Kidney (tissue), 14 donors: Measurements from ENCODE around the gene FAM227B. TPM values are rescaled to one million over a fixed set of nuclear protein-coding genes. Genes with fewer than 3 reads are reported as not detected.

Source experiments
- DNase-seq, 5 donors: peaks; one replicate each; pipeline ENCODE4 v3.0.0-alpha.2; 2013 to 2020
- FAIRE-seq: peaks from 2 replicates; lab custom pipeline; 2012; peaks lifted over from hg19 to GRCh38; lab: Jason Lieb, UNC
- H3K27ac ChIP-seq, 2 donors: one replicate each; pipeline ENCODE4 v1.7.0; 2013; ENCODE audit warnings: low read depth in 2 of 2, low read length in 2 of 2, inconsistent platforms in 1 of 2
- H3K27me3 ChIP-seq: one replicate; pipeline ENCODE4 v1.7.1; 2013; ENCODE audit warnings: low read length, inconsistent platforms; ENCODE audit not compliant: control insufficient read depth, insufficient read depth
- H3K36me3 ChIP-seq, 3 donors: one replicate each; pipeline versions ENCODE4 v1.7.0 to v1.7.1; 2013; ENCODE audit warnings: low read length in 3 of 3, control low read depth in 1 of 3, inconsistent platforms in 1 of 3; ENCODE audit not compliant: insufficient read depth in 3 of 3, control insufficient read depth in 2 of 3
- H3K4me1 ChIP-seq, 3 donors: one replicate each; pipeline versions ENCODE4 v1.7.0 to v1.7.1; 2013; ENCODE audit warnings: low read length in 3 of 3, inconsistent platforms in 1 of 3, low read depth in 1 of 3; ENCODE audit not compliant: control insufficient read depth in 2 of 3, insufficient read depth in 2 of 3
- H3K4me3 ChIP-seq, 3 donors: one replicate each; pipeline versions ENCODE4 v1.7.0 to v1.8.1; 2013; ENCODE audit warnings: low read length in 3 of 3, control low read depth in 1 of 3, inconsistent platforms in 1 of 3
- H3K9ac ChIP-seq, 3 donors: one replicate each; pipeline versions ENCODE4 v1.7.0 to v1.7.1; 2013; ENCODE audit warnings: low read length in 3 of 3, control low read depth in 1 of 3, inconsistent platforms in 1 of 3
- H3K9me3 ChIP-seq, 3 donors: one replicate each; pipeline versions ENCODE4 v1.7.0 to v1.7.1; 2013; ENCODE audit warnings: low read length in 3 of 3, control low read depth in 1 of 3, inconsistent platforms in 1 of 3; ENCODE audit not compliant: control insufficient read depth in 2 of 3, insufficient read depth in 1 of 3
- intact Hi-C: fragments of 100-400 bp; cut with DNase I; formaldehyde crosslinking; loops from one replicate; pipeline ENCODE4 v1.11.1; 2022
- polyA plus RNA-seq: library from polyadenylated mRNA; stranded (reverse); fragments of 350-450 nt; fragmentation: Illumina TruSeq; extraction: RNeasy Lipid Tissue Mini Kit (QIAGEN cat#74804); gene quantifications from one replicate; pipeline ENCODE4 v1.2.3, GENCODE V29; 2014; ENCODE audit warnings: low read depth, low replicate concordance; ENCODE audit not compliant: insufficient read depth
- total RNA-seq: library from RNA; stranded (reverse); fragmentation: NEBNext Ultra II Directional; extraction: Animal tissue kit (Norgen Biotek cat#: 25700); gene quantifications from one replicate; pipeline ENCODE4 v1.2.1, GENCODE V29; 2021
- TF ChIP-seq, protein P1 (sequence below): IDR thresholded peaks from 3 replicates; pipeline ENCODE4 v1.5.1; 2012; ENCODE audit warnings: mild to moderate bottlenecking, moderate library complexity, borderline replicate concordance; ENCODE audit not compliant: insufficient read depth; ENCODE audit errors: extremely low read depth
- donor health status: control.
- donor health status: control.
- donor health status: control.
- donor health status: control.
- donor health status: control.
- donor health status: DM: yes; HTN: yes; CAD: no.
- donor health status: Normal renal cell carcinoma (clear cell type).

The FAM227B gene
- total and polyA plus RNA-seq, 2 donors from 2014 or later = 11.7 to 12.2 TPM

DNA sequence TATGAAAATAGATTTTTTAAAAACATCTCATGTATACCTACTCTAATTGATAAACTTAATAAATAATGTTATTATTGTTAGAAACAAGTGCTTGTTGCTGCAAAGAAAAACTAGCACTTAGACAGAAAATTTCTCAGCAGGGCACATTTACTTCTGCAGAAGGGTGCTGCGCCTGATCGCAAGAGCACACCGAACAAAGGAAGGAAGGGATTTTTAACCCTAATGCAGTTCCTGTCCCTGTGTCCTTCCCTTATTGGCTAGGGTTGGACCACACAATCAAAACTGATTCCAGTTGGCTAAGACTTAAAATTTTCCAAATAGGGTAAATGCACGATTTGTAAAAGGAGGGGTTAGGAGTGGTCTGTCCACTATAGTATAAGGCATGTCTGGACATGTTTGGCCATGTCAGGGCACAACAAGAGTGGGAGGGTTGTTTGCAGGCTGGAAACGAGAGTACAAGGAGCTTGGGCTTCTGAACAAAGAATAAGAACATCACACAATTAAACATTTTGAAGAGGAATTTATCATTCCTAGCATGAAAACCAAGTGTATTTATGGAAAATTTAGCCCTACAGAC lies 4.9 kb upstream of the FAM227B start:
- H3K36me3 ChIP-seq = peaks cover 0 to 3% (median 0%) of the 10 kb centered on the region in 3 donors
- no peaks in the 10 kb centered on the region for H3K27me3 ChIP-seq
- intact Hi-C loops = no loop called here
- no peak overlapping the region for H3K27ac ChIP-seq
- no peak overlapping the region for H3K4me3 ChIP-seq
- TF ChIP-seq, protein P1, sequence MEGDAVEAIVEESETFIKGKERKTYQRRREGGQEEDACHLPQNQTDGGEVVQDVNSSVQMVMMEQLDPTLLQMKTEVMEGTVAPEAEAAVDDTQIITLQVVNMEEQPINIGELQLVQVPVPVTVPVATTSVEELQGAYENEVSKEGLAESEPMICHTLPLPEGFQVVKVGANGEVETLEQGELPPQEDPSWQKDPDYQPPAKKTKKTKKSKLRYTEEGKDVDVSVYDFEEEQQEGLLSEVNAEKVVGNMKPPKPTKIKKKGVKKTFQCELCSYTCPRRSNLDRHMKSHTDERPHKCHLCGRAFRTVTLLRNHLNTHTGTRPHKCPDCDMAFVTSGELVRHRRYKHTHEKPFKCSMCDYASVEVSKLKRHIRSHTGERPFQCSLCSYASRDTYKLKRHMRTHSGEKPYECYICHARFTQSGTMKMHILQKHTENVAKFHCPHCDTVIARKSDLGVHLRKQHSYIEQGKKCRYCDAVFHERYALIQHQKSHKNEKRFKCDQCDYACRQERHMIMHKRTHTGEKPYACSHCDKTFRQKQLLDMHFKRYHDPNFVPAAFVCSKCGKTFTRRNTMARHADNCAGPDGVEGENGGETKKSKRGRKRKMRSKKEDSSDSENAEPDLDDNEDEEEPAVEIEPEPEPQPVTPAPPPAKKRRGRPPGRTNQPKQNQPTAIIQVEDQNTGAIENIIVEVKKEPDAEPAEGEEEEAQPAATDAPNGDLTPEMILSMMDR = no peak
- DNase-seq (no peak), FAIRE-seq (no peak)
- no peak overlapping the region for H3K9ac ChIP-seq
- H3K9me3 ChIP-seq = peaks cover 0 to 4% (median 0%) of the 10 kb centered on the region in 3 donors
- H3K4me1 ChIP-seq = peaks cover 0 to 7% (median 4%) of the 10 kb centered on the region in 3 donors

DNA sequence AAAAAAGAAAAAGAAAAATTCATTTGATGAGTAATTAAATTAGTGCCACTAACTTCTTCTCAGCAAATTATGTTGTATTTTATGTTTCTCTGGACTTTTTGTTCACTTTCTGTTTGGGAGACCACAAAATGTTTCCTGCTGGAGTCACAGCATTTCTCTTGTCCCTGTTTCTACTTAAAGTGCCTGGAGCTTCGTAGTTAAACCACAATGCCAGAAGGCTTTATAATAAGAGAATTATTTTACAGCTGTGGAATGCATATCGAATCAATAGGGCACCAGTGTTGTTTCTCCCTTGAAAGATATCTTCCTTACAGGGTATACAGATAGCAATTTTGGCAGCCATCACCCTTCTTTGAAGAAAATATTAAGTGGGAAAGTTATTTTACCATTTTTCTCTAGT lies 3.4 kb upstream of the FAM227B start:
- no peak overlapping the region for H3K27ac ChIP-seq
- FAIRE-seq = no peak
- H3K9ac ChIP-seq = no peak overlapping the region

DNA sequence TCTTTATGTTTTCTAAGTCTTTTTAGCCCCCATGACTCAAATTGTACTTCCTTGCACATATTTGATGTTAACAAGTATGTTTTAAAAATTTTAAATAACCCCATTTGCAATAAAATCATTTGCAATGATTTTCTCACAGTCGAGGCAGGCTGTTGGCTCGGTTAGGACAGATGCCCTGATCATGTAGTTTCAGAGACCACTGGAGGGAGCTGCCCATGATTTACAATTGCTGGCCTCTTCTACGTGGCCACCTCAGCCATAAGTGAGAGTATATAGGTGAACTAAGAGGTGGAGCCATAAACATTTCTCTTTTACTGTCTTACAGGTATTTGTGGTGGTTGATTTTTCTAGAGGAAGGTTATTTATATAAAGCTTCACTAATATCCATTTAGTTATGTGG lies 1.9 kb upstream of the FAM227B start:
- no peak for FAIRE-seq
- Histone ChIP-seq H3K9me3 (peaks cover 0 to 4% (median 0%) of the 10 kb centered on the region in 3 donors), H3K36me3 (peaks cover 0 to 3% (median 0%) of the 10 kb centered on the region in 3 donors), H3K27me3 (no peaks in the 10 kb centered on the region), H3K4me1 (peaks cover 0 to 10% (median 4%) of the 10 kb centered on the region in 3 donors), H3K9ac (no peak overlapping the region), H3K4me3 (no peak overlapping the region), H3K27ac (no peak overlapping the region)
- DNase-seq = no peak
- TF ChIP-seq, protein P1 = no peak
- intact Hi-C loops = no loop called here

More for the DNA sequence above, 3.4 kb upstream of the FAM227B start:
- no peak overlapping the region for H3K4me3 ChIP-seq
- TF ChIP-seq, protein P1 = no peak
- no peaks in the 10 kb centered on the region for H3K27me3 ChIP-seq
- intact Hi-C loops = no loop called here
- H3K4me1 ChIP-seq = peaks cover 0 to 10% (median 4%) of the 10 kb centered on the region in 3 donors
- H3K36me3 ChIP-seq = peaks cover 0 to 3% (median 0%) of the 10 kb centered on the region in 3 donors
- no peak for DNase-seq
- H3K9me3 ChIP-seq = peaks cover 0 to 4% (median 0%) of the 10 kb centered on the region in 3 donors

DNA sequence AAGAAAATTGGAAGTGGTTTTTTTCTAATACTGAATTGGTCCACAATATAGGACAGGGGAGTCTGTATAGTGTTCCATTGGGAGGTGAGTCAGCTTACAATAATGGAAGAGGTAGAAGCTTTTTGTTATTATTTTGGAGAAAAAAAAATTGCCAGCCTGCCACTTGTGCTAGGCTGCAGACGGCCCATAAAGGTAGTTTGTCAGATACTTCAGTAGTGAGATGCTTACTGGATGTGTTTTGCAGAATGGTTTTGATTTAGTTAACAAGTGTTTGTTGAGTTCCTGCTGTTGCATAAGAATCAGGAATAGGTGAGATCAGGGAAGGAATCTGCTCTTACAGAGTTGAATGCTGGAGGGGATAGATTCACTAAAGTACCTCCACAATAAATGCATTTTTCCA lies 1.3 kb upstream of the FAM227B start:
- peak overlapping the region; percentile 89 to 91 (median 90) for H3K4me3 ChIP-seq
- FAIRE-seq (no peak), DNase-seq (no peak)
- intact Hi-C loops = no loop called here
- peak overlapping the region; percentile 84 to 92 (median 90) for H3K9ac ChIP-seq
- peaks cover 0 to 4% (median 0%) of the 10 kb centered on the region in 3 donors for H3K9me3 ChIP-seq
- H3K4me1 ChIP-seq = peaks cover 0 to 10% (median 4%) of the 10 kb centered on the region in 3 donors
- TF ChIP-seq, protein P1 = no peak
- H3K27ac ChIP-seq = no peak overlapping the region
- no peaks in the 10 kb centered on the region for H3K27me3 ChIP-seq
- H3K36me3 ChIP-seq = peaks cover 0 to 3% (median 0%) of the 10 kb centered on the region in 3 donors
